Measurements from ENCODE around the gene MAPK4. TPM values are rescaled to one million over a fixed set of nuclear protein-coding genes. Genes with fewer than 3 reads are reported as not detected.

Gene MAPK4
- polyA plus RNA-seq, 1 donor = 1.5 TPM

GRCh38 chr18:50679056-50679455 lies 119.2 kb downstream of the MAPK4 start:
- no peak overlapping the region for H3K27ac ChIP-seq (ENCODE audit: low read length)
- DNase-seq = no peak
- no peak overlapping the region for H3K4me3 ChIP-seq (ENCODE audit: low read length)
- no peaks in the 10 kb centered on the region for H3K27me3 ChIP-seq (ENCODE audit: control insufficient read depth, insufficient read depth, low read length)
- H3K36me3 ChIP-seq (ENCODE audit: control insufficient read depth, insufficient read depth, low read length) = no peaks in the 10 kb centered on the region
- no peaks in the 10 kb centered on the region for H3K9me3 ChIP-seq (ENCODE audit: control insufficient read depth, low read depth, low read length)
- WGBS (ENCODE audit: insufficient coverage, low lambda C conversion rate) = 60% methylated on average over 1 of the region's 5 CpGs
- H3K4me1 ChIP-seq (ENCODE audit: control insufficient read depth, insufficient read depth, low read length) = no peaks in the 10 kb centered on the region

DNA sequence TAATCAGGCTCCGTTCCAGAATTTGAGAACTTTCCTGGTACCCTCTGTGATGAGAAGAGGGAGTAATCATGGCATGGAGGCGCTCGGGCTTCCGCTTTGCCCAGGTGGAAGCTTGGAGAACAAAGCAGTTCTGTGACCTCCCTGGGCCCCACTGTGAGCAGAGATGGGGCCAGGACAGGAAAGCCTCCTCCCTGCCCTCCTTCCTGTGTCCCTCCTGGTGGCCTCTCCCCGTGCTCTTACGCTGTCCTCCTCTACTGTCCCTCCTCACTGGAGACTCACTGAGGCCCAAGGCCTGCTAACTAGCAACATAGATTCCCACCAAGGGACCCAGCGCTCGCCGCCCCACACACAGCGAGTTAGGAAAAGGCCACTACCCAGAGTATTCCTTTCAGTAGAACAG lies 119.8 kb downstream of the MAPK4 start:
- WGBS (ENCODE audit: insufficient coverage, low lambda C conversion rate) = 100% methylated on average over 1 of the region's 10 CpGs
- Histone ChIP-seq H3K27me3 (ENCODE audit: control insufficient read depth, insufficient read depth, low read length) (no peaks in the 10 kb centered on the region), H3K4me3 (ENCODE audit: low read length) (no peak overlapping the region), H3K9me3 (ENCODE audit: control insufficient read depth, low read depth, low read length) (no peaks in the 10 kb centered on the region), H3K36me3 (ENCODE audit: control insufficient read depth, insufficient read depth, low read length) (no peaks in the 10 kb centered on the region), H3K4me1 (ENCODE audit: control insufficient read depth, insufficient read depth, low read length) (no peaks in the 10 kb centered on the region), H3K27ac (ENCODE audit: low read length) (no peak overlapping the region)
- DNase-seq = no peak

GRCh38 chr18:50680966-50681365 lies 121.1 kb downstream of the MAPK4 start:
- DNase-seq = no peak
- H3K36me3 ChIP-seq (ENCODE audit: control insufficient read depth, insufficient read depth, low read length) = no peaks in the 10 kb centered on the region
- no peaks in the 10 kb centered on the region for H3K9me3 ChIP-seq (ENCODE audit: control insufficient read depth, low read depth, low read length)
- H3K4me1 ChIP-seq (ENCODE audit: control insufficient read depth, insufficient read depth, low read length) = no peaks in the 10 kb centered on the region
- no peak overlapping the region for H3K4me3 ChIP-seq (ENCODE audit: low read length)
- WGBS (ENCODE audit: insufficient coverage, low lambda C conversion rate) = no CpG with 5 or more reads among the region's 1 CpG
- no peak overlapping the region for H3K27ac ChIP-seq (ENCODE audit: low read length)
- no peaks in the 10 kb centered on the region for H3K27me3 ChIP-seq (ENCODE audit: control insufficient read depth, insufficient read depth, low read length)

DNA sequence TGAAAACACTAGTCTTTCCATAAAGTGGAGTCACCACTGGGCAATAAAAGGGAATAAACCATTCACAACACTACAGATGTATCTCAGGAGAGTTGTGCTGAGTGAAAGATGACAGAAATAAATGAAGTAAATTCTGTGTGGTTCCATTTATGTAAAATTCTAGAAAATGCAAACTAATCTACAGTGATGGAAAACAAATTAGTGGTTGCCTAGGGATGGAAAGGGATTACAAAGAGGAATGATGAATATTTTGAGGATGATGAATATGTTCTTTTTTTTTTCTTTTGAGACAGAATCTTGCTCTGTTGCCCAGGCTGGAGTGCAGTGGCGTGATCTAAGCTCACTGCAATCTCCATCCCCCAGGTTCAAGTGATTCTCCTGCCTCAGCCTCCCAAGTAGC lies 123.0 kb downstream of the MAPK4 start:
- no peaks in the 10 kb centered on the region for H3K27me3 ChIP-seq (ENCODE audit: control insufficient read depth, insufficient read depth, low read length)
- H3K4me3 ChIP-seq (ENCODE audit: low read length) = no peak overlapping the region
- H3K9me3 ChIP-seq (ENCODE audit: control insufficient read depth, low read depth, low read length) = no peaks in the 10 kb centered on the region
- no peaks in the 10 kb centered on the region for H3K36me3 ChIP-seq (ENCODE audit: control insufficient read depth, insufficient read depth, low read length)
- H3K27ac ChIP-seq (ENCODE audit: low read length) = no peak overlapping the region
- H3K4me1 ChIP-seq (ENCODE audit: control insufficient read depth, insufficient read depth, low read length) = no peaks in the 10 kb centered on the region
- no CpG with 5 or more reads among the region's 1 CpG for WGBS (ENCODE audit: insufficient coverage, low lambda C conversion rate)
- DNase-seq = no peak

DNA sequence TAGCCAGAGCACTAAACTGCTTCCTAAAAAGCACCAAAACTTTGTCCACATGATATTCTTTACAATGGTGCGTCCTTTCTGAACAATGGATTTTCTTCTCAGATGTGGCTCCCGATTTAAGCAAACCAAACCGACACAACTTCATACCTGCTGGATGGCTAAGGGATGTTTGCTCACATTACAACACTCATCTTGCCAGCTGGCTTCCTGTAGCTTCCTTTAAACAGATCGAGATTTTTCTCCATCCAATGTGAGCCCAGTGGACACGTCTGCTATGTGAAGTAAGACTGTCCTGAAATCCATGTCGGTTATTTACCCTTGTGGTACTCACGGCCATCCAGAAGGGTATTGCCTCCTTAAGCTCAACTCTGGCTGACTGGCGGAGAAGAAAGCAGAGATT lies 126.5 kb downstream of the MAPK4 start:
- H3K27ac ChIP-seq (ENCODE audit: low read length) = no peak overlapping the region
- H3K9me3 ChIP-seq (ENCODE audit: control insufficient read depth, low read depth, low read length) = no peaks in the 10 kb centered on the region
- H3K36me3 ChIP-seq (ENCODE audit: control insufficient read depth, insufficient read depth, low read length) = no peaks in the 10 kb centered on the region
- no peak for DNase-seq
- H3K27me3 ChIP-seq (ENCODE audit: control insufficient read depth, insufficient read depth, low read length) = no peaks in the 10 kb centered on the region
- no CpG with 5 or more reads among the region's 8 CpGs for WGBS (ENCODE audit: insufficient coverage, low lambda C conversion rate)
- H3K4me3 ChIP-seq (ENCODE audit: low read length) = no peak overlapping the region
- H3K4me1 ChIP-seq (ENCODE audit: control insufficient read depth, insufficient read depth, low read length) = no peaks in the 10 kb centered on the region

GRCh38 chr18:50687491-50687890 lies 127.6 kb downstream of the MAPK4 start:
- H3K4me3 ChIP-seq (ENCODE audit: low read length) = no peak overlapping the region
- no peak for DNase-seq
- H3K9me3 ChIP-seq (ENCODE audit: control insufficient read depth, low read depth, low read length) = no peaks in the 10 kb centered on the region
- WGBS (ENCODE audit: insufficient coverage, low lambda C conversion rate) = no CpG with 5 or more reads among the region's 11 CpGs
- no peaks in the 10 kb centered on the region for H3K4me1 ChIP-seq (ENCODE audit: control insufficient read depth, insufficient read depth, low read length)
- no peaks in the 10 kb centered on the region for H3K36me3 ChIP-seq (ENCODE audit: control insufficient read depth, insufficient read depth, low read length)
- no peaks in the 10 kb centered on the region for H3K27me3 ChIP-seq (ENCODE audit: control insufficient read depth, insufficient read depth, low read length)
- H3K27ac ChIP-seq (ENCODE audit: low read length) = no peak overlapping the region

DNA sequence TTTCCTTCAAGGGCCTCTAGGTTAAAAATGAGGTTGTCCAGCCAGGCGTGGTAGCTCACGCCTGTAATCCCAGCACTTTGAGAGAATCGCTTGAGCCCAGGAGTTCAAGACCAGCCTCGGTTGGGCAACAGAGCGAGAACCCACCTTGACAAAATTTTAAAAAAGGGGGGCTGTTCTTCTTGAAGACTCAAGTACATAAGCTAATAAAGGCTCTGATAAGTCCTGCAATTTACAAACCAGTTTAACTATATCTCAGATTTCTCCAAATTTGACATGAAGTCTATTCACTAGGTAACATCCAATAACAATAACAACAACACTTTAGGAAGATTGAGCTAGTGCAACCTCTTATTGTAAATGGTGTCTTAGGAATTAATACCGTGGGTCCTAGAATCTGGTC lies 129.7 kb downstream of the MAPK4 start:
- no peak overlapping the region for H3K27ac ChIP-seq (ENCODE audit: low read length)
- WGBS (ENCODE audit: insufficient coverage, low lambda C conversion rate) = no CpG with 5 or more reads among the region's 6 CpGs
- H3K27me3 ChIP-seq (ENCODE audit: control insufficient read depth, insufficient read depth, low read length) = no peaks in the 10 kb centered on the region
- H3K9me3 ChIP-seq (ENCODE audit: control insufficient read depth, low read depth, low read length) = no peaks in the 10 kb centered on the region
- no peaks in the 10 kb centered on the region for H3K4me1 ChIP-seq (ENCODE audit: control insufficient read depth, insufficient read depth, low read length)
- no peak for DNase-seq
- H3K4me3 ChIP-seq (ENCODE audit: low read length) = no peak overlapping the region
- H3K36me3 ChIP-seq (ENCODE audit: control insufficient read depth, insufficient read depth, low read length) = no peaks in the 10 kb centered on the region

GRCh38 chr18:50694147-50694546 lies 134.3 kb downstream of the MAPK4 start:
- 67% methylated on average over 1 of the region's 4 CpGs for WGBS (ENCODE audit: insufficient coverage, low lambda C conversion rate)
- Histone ChIP-seq H3K9me3 (ENCODE audit: control insufficient read depth, low read depth, low read length) (no peaks in the 10 kb centered on the region), H3K4me1 (ENCODE audit: control insufficient read depth, insufficient read depth, low read length) (no peaks in the 10 kb centered on the region), H3K4me3 (ENCODE audit: low read length) (no peak overlapping the region), H3K27me3 (ENCODE audit: control insufficient read depth, insufficient read depth, low read length) (no peaks in the 10 kb centered on the region), H3K36me3 (ENCODE audit: control insufficient read depth, insufficient read depth, low read length) (no peaks in the 10 kb centered on the region), H3K27ac (ENCODE audit: low read length) (no peak overlapping the region)
- no peak for DNase-seq

GRCh38 chr18:50695431-50696176 lies 135.7 kb downstream of the MAPK4 start:
- WGBS (ENCODE audit: insufficient coverage, low lambda C conversion rate) = 91% methylated on average over 6 of the region's 10 CpGs
- no peak overlapping the region for H3K27ac ChIP-seq (ENCODE audit: low read length)
- DNase-seq = no peak

DNA sequence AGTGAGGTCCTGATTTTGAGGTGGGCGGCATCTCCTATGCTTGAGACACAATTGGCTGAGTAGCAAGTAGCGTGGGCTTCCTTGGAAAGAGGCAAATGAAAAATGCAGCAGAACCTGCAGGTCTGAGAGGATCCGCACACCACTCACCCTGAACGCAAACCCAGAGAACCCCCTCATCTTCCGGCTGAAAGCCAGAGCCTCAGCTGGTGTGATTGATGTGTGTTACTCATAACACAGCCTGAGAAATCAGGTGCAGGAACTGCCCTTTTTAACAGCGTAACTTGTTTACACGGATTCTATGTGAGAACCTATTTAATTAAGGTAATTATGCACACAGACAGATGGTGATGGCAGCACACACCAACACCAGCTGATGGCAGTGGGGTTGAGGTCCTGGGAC lies 136.5 kb downstream of the MAPK4 start:
- WGBS (ENCODE audit: insufficient coverage, low lambda C conversion rate) = no CpG with 5 or more reads among the region's 7 CpGs
- Histone ChIP-seq H3K27ac (ENCODE audit: low read length) (no peak overlapping the region), H3K36me3 (ENCODE audit: control insufficient read depth, insufficient read depth, low read length) (no peaks in the 10 kb centered on the region), H3K27me3 (ENCODE audit: control insufficient read depth, insufficient read depth, low read length) (no peaks in the 10 kb centered on the region), H3K4me1 (ENCODE audit: control insufficient read depth, insufficient read depth, low read length) (no peaks in the 10 kb centered on the region), H3K9me3 (ENCODE audit: control insufficient read depth, low read depth, low read length) (no peaks in the 10 kb centered on the region), H3K4me3 (ENCODE audit: low read length) (no peak overlapping the region)
- DNase-seq = no peak

More at GRCh38 chr18:50695431-50696176, 135.7 kb downstream of the MAPK4 start:
- H3K4me3 ChIP-seq (ENCODE audit: low read length) = no peak overlapping the region
- no peaks in the 10 kb centered on the region for H3K36me3 ChIP-seq (ENCODE audit: control insufficient read depth, insufficient read depth, low read length)
- H3K27me3 ChIP-seq (ENCODE audit: control insufficient read depth, insufficient read depth, low read length) = no peaks in the 10 kb centered on the region
- H3K9me3 ChIP-seq (ENCODE audit: control insufficient read depth, low read depth, low read length) = no peaks in the 10 kb centered on the region
- no peaks in the 10 kb centered on the region for H3K4me1 ChIP-seq (ENCODE audit: control insufficient read depth, insufficient read depth, low read length)

- Histone ChIP-seq H3K36me3 (ENCODE audit: control insufficient read depth, insufficient read depth, low read length) (no peaks in the 10 kb centered on the region), H3K4me3 (ENCODE audit: low read length) (no peak overlapping the region), H3K27ac (ENCODE audit: low read length) (no peak overlapping the region), H3K27me3 (ENCODE audit: control insufficient read depth, insufficient read depth, low read length) (no peaks in the 10 kb centered on the region), H3K4me1 (ENCODE audit: control insufficient read depth, insufficient read depth, low read length) (no peaks in the 10 kb centered on the region), H3K9me3 (ENCODE audit: control insufficient read depth, low read depth, low read length) (no peaks in the 10 kb centered on the region)
- WGBS (ENCODE audit: insufficient coverage, low lambda C conversion rate) = no CpG with 5 or more reads among the region's 4 CpGs
- no peak for DNase-seq
Observed at GRCh38 chr18:50696929-50697328, 137.0 kb downstream of the MAPK4 start.
